HepG2 (cell line): ENCODE data around the gene TIMM13. TPM values are rescaled to one million over a fixed set of nuclear protein-coding genes. Genes with fewer than 3 reads are reported as not detected.

Experiments
- AHDC1 ChIP-seq: sonication (generic); formaldehyde crosslinking; IDR thresholded peaks from 2 replicates; pipeline ENCODE4 v1.5.1; 2020; ENCODE audit warnings: mild to moderate bottlenecking, missing genetic modification reagents, borderline replicate concordance
- CBFB ChIP-seq: sonication (generic); formaldehyde crosslinking; IDR thresholded peaks from 2 replicates; pipeline ENCODE4 v1.4.0; 2020; ENCODE audit warnings: missing genetic modification reagents
- IRF2 ChIP-seq: IDR thresholded peaks from 2 replicates; pipeline ENCODE4 v1.6.1; 2018; ENCODE audit warnings: missing genetic modification reagents, missing compliant biosample characterization
- KLF6 ChIP-seq: IDR thresholded peaks from 2 replicates; pipeline ENCODE4 v1.8.0; 2016; ENCODE audit warnings: missing biosample characterization, missing genetic modification reagents
- MBNL3 ChIP-seq: fragments of 250-450 bp; sonication (Bioruptor Pico); conservative IDR thresholded peaks from 2 replicates; pipeline ENCODE4 v1.8.0; 2022; ENCODE audit warnings: mild to moderate bottlenecking, inconsistent platforms
- PCBP1 ChIP-seq: fragments of 200-400 bp; formaldehyde crosslinking; IDR thresholded peaks from 2 replicates; pipeline ENCODE4 v1.6.1; 2017; ENCODE audit warnings: mild to moderate bottlenecking, low read depth, low read length, borderline replicate concordance
- POLR2AphosphoS5 ChIP-seq: IDR thresholded peaks from 2 replicates; pipeline ENCODE4 v1.6.1; 2012; ENCODE audit warnings: low read depth, low read length
- POLR2G ChIP-seq: fragments of 200-400 bp; formaldehyde crosslinking; IDR thresholded peaks from 2 replicates; pipeline ENCODE4 v1.6.1; 2018; ENCODE audit warnings: mild to moderate bottlenecking, low read depth, low read length, moderate library complexity
- SMAD9 ChIP-seq: sonication (generic); formaldehyde crosslinking; IDR thresholded peaks from 2 replicates; pipeline ENCODE4 v1.5.1; 2020; ENCODE audit warnings: mild to moderate bottlenecking, missing genetic modification reagents
- SNAI1 ChIP-seq: sonication (generic); formaldehyde crosslinking; IDR thresholded peaks from 2 replicates; pipeline ENCODE4 v1.5.0; 2020; ENCODE audit warnings: mild to moderate bottlenecking, missing genetic modification reagents, borderline replicate concordance
- TARDBP ChIP-seq: sonication (generic); formaldehyde crosslinking; IDR thresholded peaks from 2 replicates; pipeline ENCODE4 v1.8.0; 2022; ENCODE audit warnings: mild to moderate bottlenecking, missing genetic modification reagents
- ZHX2 ChIP-seq, 2 experiments: sonication (generic) in 1 of 2; formaldehyde crosslinking in 1 of 2; IDR thresholded peaks; 2 replicates each; pipeline versions ENCODE4 v1.6.1 to v1.9.0; 2014 to 2022; ENCODE audit warnings: antibody characterized with exemption in 1 of 2, borderline replicate concordance in 1 of 2, inconsistent platforms in 1 of 2, low read depth in 1 of 2, missing genetic modification reagents in 1 of 2
- ZNF264 ChIP-seq: sonication (generic); formaldehyde crosslinking; IDR thresholded peaks from 2 replicates; pipeline ENCODE4 v1.4.0; 2020; ENCODE audit warnings: missing genetic modification reagents
- ZNF383 ChIP-seq: sonication (generic); formaldehyde crosslinking; IDR thresholded peaks from 2 replicates; pipeline ENCODE4 v1.4.0; 2020; ENCODE audit warnings: missing genetic modification reagents, mild to moderate bottlenecking, borderline replicate concordance
- ZNF501 ChIP-seq: sonication (generic); formaldehyde crosslinking; IDR thresholded peaks from 2 replicates; pipeline ENCODE4 v1.5.1; 2020; ENCODE audit warnings: mild to moderate bottlenecking, moderate library complexity, missing genetic modification reagents
- ZNF564 ChIP-seq: sonication (generic); formaldehyde crosslinking; IDR thresholded peaks from 2 replicates; pipeline ENCODE4 v1.8.1; 2023; ENCODE audit warnings: mild to moderate bottlenecking, missing genetic modification reagents
- ZNF747 ChIP-seq: sonication (generic); formaldehyde crosslinking; IDR thresholded peaks from 2 replicates; pipeline ENCODE4 v1.8.1; 2023; ENCODE audit warnings: missing genetic modification reagents, mild to moderate bottlenecking, borderline replicate concordance
- polyA plus RNA-seq, 8 experiments: library from polyadenylated mRNA; depleted of rRNA in 3 of 8; stranded (reverse) in 7 of 8; unstranded in 1 of 8; fragments of >200 nt; fragmentation: Illumina TruSeq in 4 of 8; extraction: Trizol in 4 of 8; gene quantifications; 2 replicates each; pipeline versions ENCODE4 v1.2.1 to v1.2.3, GENCODE V29; 2011 to 2016; ENCODE audit warnings: low read depth in 4 of 8, missing spikeins in 1 of 8, mixed read lengths in 1 of 8; ENCODE audit not compliant: insufficient read depth in 1 of 8
- total RNA-seq, 5 experiments: library from RNA; depleted of rRNA; stranded (reverse); fragments of >200 nt; fragmentation: Illumina TruSeq; extraction: Trizol; gene quantifications; 2 replicates each; pipeline ENCODE4 v1.2.3, GENCODE V29; 2016; ENCODE audit warnings: low read depth in 1 of 5

TIMM13 gene
- total and polyA plus RNA-seq, 2 of the 13 experiments (the other 11 are each of a cell fraction or from before 2014, with no cell fraction given), result 48.4 to 108 TPM

GRCh38 chr19:2462635-2463421, 35.4 kb upstream of the TIMM13 start (continued):
- peak; percentile 75; the same call in 1 of the 2 replicates for TF ChIP-seq AHDC1 (CRISPR knock-in tag)
- peak; percentile 89 for TF ChIP-seq CBFB (CRISPR knock-in tag)
- peak; percentile 26; the same call in 1 of the 2 replicates for TF ChIP-seq IRF2 (CRISPR knock-in tag)
- peak; percentile 67; the same call in 1 of the 2 replicates for TF ChIP-seq PCBP1
- peak; percentile 71 for TF ChIP-seq POLR2G
- TF ChIP-seq ZNF501 (CRISPR knock-in tag), result peak; percentile 92
- TF ChIP-seq ZNF264 (CRISPR knock-in tag), result peak; percentile 90
- peak; percentile 88 for TF ChIP-seq SNAI1 (CRISPR knock-in tag)
- TF ChIP-seq SMAD9 (CRISPR knock-in tag), result no peak
- TF ChIP-seq MBNL3 (CRISPR knock-in tag), result 0 out of 2 replicates have a peak, but pooled peaks have one; percentile 61
- TF ChIP-seq KLF6 (CRISPR knock-in tag), result peak; percentile 87; the same call in 1 of the 2 replicates
- TF ChIP-seq POLR2AphosphoS5, result no peak
- peak; percentile 77 for TF ChIP-seq ZNF747 (CRISPR knock-in tag)
- TF ChIP-seq ZNF564 (CRISPR knock-in tag), result peak; percentile 86; the same call in 1 of the 2 replicates
- TF ChIP-seq ZHX2 (IDR thresholded peaks at IDR 0.05; ENCODE audit: low read depth), result 0 out of 2 replicates have a peak, but pooled peaks have one; percentile 27
- 0 out of 2 replicates have a peak, but pooled peaks have one; percentile 49 for TF ChIP-seq ZHX2 (CRISPR knock-in tag; IDR thresholded peaks at IDR 0.05; ENCODE audit: borderline replicate concordance)
- TF ChIP-seq TARDBP, result peak; percentile 90
- no peak for TF ChIP-seq ZNF383
